ENCODE results near the gene STXBP6. TPM values are rescaled to one million over a fixed set of nuclear protein-coding genes. Genes with fewer than 3 reads are reported as not detected.

Gene STXBP6
- total and polyA plus RNA-seq, 2 of the 13 experiments (the other 11 are each of a cell fraction or from before 2014, with no cell fraction given) = 35.3 to 42.8 TPM

- TF ChIP-seq THAP9 (CRISPR knock-in tag; IDR thresholded peaks at IDR 0.05; ENCODE audit: borderline replicate concordance) (no peak), ZNF431 (CRISPR knock-in tag; IDR thresholded peaks at IDR 0.05; ENCODE audit: borderline replicate concordance, low read depth) (no peak), CREB3 (CRISPR knock-in tag; IDR thresholded peaks at IDR 0.05) (no peak), MXD1 (CRISPR knock-in tag; IDR thresholded peaks at IDR 0.05) (no peak), ZNF614 (CRISPR knock-in tag; IDR thresholded peaks at IDR 0.05; ENCODE audit: borderline replicate concordance) (no peak; the same call in 1 of the 2 replicates), ZSCAN30 (CRISPR knock-in tag; IDR thresholded peaks at IDR 0.05) (no peak; the same call in 1 of the 2 replicates), REPIN1 (CRISPR knock-in tag; IDR thresholded peaks at IDR 0.05; ENCODE audit: borderline replicate concordance, low read depth) (no peak), ZNF776 (CRISPR knock-in tag; IDR thresholded peaks at IDR 0.05) (no peak), YEATS2 (CRISPR knock-in tag; IDR thresholded peaks at IDR 0.05; ENCODE audit: borderline replicate concordance) (no peak), RORA (CRISPR knock-in tag; IDR thresholded peaks at IDR 0.05) (no peak), NPAS2 (CRISPR knock-in tag; IDR thresholded peaks at IDR 0.05; ENCODE audit: borderline replicate concordance) (no peak), ZBTB7A (CRISPR knock-in tag; IDR thresholded peaks at IDR 0.05) (peak; percentile 85; the same call in 1 of the 2 replicates), ZBTB2 (CRISPR knock-in tag; IDR thresholded peaks at IDR 0.05; ENCODE audit: low read depth) (no peak), TEAD3 (CRISPR knock-in tag; optimal IDR thresholded peaks at IDR 0.05; ENCODE audit: borderline replicate concordance) (peak; percentile 87), MXI1 (IDR thresholded peaks at IDR 0.05; ENCODE audit: borderline replicate concordance, low read depth, low read length) (no peak), NFRKB (IDR thresholded peaks at IDR 0.05) (no peak), GATAD1 (CRISPR knock-in tag; IDR thresholded peaks at IDR 0.05) (peak; percentile 33; the same call in 1 of the 2 replicates)
- TF ChIP-seq, protein P1, sequence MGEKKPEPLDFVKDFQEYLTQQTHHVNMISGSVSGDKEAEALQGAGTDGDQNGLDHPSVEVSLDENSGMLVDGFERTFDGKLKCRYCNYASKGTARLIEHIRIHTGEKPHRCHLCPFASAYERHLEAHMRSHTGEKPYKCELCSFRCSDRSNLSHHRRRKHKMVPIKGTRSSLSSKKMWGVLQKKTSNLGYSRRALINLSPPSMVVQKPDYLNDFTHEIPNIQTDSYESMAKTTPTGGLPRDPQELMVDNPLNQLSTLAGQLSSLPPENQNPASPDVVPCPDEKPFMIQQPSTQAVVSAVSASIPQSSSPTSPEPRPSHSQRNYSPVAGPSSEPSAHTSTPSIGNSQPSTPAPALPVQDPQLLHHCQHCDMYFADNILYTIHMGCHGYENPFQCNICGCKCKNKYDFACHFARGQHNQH (CRISPR knock-in tag; IDR thresholded peaks at IDR 0.05) = peak; percentile 8; the same call in 1 of the 2 replicates
Observed at GRCh38 chr14:24817212-24818057, 232.5 kb downstream of the STXBP6 start (continued).

Data from HepG2 (cell line).